Tibial nerve (tissue), 4 donors: ENCODE results near the gene WAPL.

Experiments
- CTCF ChIP-seq, 5 experiments: fragments of 200-600 bp in 3 of 5; fragments of 450-650 bp in 2 of 5; sonication (generic) in 3 of 5; IDR thresholded peaks; one replicate each; pipeline ENCODE4 v1.5.1; 2016 to 2019; ENCODE audit warnings: antibody characterized with exemption in 5 of 5, mild to moderate bottlenecking in 3 of 5, moderate library complexity in 2 of 5
- EP300 ChIP-seq, 2 donors: sonication (generic); formaldehyde crosslinking; IDR thresholded peaks; one replicate each; pipeline ENCODE4 v1.6.1; 2017; ENCODE audit warnings: antibody characterized with exemption in 2 of 2, mild to moderate bottlenecking in 1 of 2
- POLR2A ChIP-seq, 2 donors: fragments of 450-650 bp; IDR thresholded peaks; one replicate each; pipeline ENCODE4 v1.6.1; 2017; ENCODE audit warnings: antibody characterized with exemption in 2 of 2, mild to moderate bottlenecking in 2 of 2, moderate library complexity in 2 of 2

GRCh38 chr10:86385806-86386205 lies 135.8 kb downstream of the WAPL start:
- TF ChIP-seq CTCF (IDR thresholded peaks at IDR 0.05) (no peak), POLR2A (IDR thresholded peaks at IDR 0.05) (no peak), EP300 (IDR thresholded peaks at IDR 0.05) (no peak)
